Natural killer cell (primary cell): Measurements from ENCODE around the gene NXNL2. TPM values are rescaled to one million over a fixed set of nuclear protein-coding genes. Genes with fewer than 3 reads are reported as not detected.

Experiments
- ATAC-seq, 3 donors: fragments of 150-1000 bp in 2 of 3; fragments of 200-7000 bp in 1 of 3; cut with Tn5 transposase; 1 replicate in 1 of 3; 2 replicates in 2 of 3; pipeline ENCODE4 v1.10.0; 2021; ENCODE audit warnings: mild to moderate bottlenecking in 2 of 3, moderate library complexity in 2 of 3
- DNase-seq, 2 donors: peaks; one replicate each; pipeline versions ENCODE4 v3.0.0 to v3.0.0-alpha.2; 2013 to 2021; ENCODE audit warnings: mixed read lengths in 1 of 2
- H3K27ac ChIP-seq: one replicate; pipeline ENCODE4 v1.5.1; 2013; ENCODE audit warnings: mild to moderate bottlenecking, low read length
- H3K27me3 ChIP-seq: one replicate; pipeline ENCODE4 v1.6.1; 2013; ENCODE audit warnings: low read length; ENCODE audit not compliant: control insufficient read depth, insufficient read depth
- H3K36me3 ChIP-seq: one replicate; pipeline ENCODE4 v1.6.1; 2013; ENCODE audit warnings: low read length; ENCODE audit not compliant: control insufficient read depth, insufficient read depth
- H3K4me1 ChIP-seq: one replicate; pipeline ENCODE4 v1.6.1; 2013; ENCODE audit warnings: low read length; ENCODE audit not compliant: control insufficient read depth, insufficient read depth
- H3K4me3 ChIP-seq: one replicate; pipeline ENCODE4 v1.5.1; 2013; ENCODE audit warnings: low read length
- H3K9me3 ChIP-seq: one replicate; pipeline ENCODE4 v1.6.1; 2013; ENCODE audit warnings: low read length; ENCODE audit not compliant: control insufficient read depth, insufficient read depth
- H3K27ac Mint-ChIP-seq, 2 donors: one replicate each; pipeline ENCODE4 v1.8.0; 2022; ENCODE audit warnings: mild to moderate bottlenecking in 2 of 2, mixed read lengths in 2 of 2, moderate library complexity in 1 of 2
- H3K27me3 Mint-ChIP-seq, 2 donors: one replicate each; pipeline ENCODE4 v1.8.0; 2022; ENCODE audit warnings: low read depth in 2 of 2, mixed read lengths in 2 of 2
- H3K36me3 Mint-ChIP-seq: one replicate; pipeline ENCODE4 v1.8.0; 2022; ENCODE audit warnings: mixed read lengths
- H3K4me1 Mint-ChIP-seq, 2 donors: one replicate each; pipeline ENCODE4 v1.8.0; 2022; ENCODE audit warnings: mixed read lengths in 2 of 2
- H3K4me3 Mint-ChIP-seq: one replicate; pipeline ENCODE4 v1.8.0; 2022; ENCODE audit warnings: mild to moderate bottlenecking, moderate library complexity, mixed read lengths
- H3K9me3 Mint-ChIP-seq, 2 donors: one replicate each; pipeline ENCODE4 v1.8.0; 2022; ENCODE audit warnings: mixed read lengths in 2 of 2
- CTCF ChIP-seq: fragments of 200-600 bp; IDR thresholded peaks from one replicate; pipeline ENCODE4 v1.8.0; 2022; ENCODE audit warnings: antibody characterized with exemption
- WGBS: methylation state at CpG from one replicate; pipeline ENCODE4 v1.1.7; 2013; ENCODE audit warnings: missing lambda C conversion rate; ENCODE audit not compliant: insufficient coverage; 5-methylcytosine and 5-hydroxymethylcytosine counted together
- intact Hi-C: fragments of 100-400 bp; cut with micrococcal nuclease; formaldehyde crosslinking; loops from one replicate; pipeline ENCODE4 v1.14.2; 2022
- total RNA-seq, 4 donors: library from RNA; stranded (reverse); fragments of 120-200 nt in 1 of 4; gene quantifications; one replicate each; pipeline versions ENCODE4 v1.2.3 to v1.2.4, GENCODE V29; 2013 to 2022

The NXNL2 gene
- total RNA-seq, 3 donors from 2014 or later (not counting 1 experiment from before 2014, with no cell fraction given), result not detected

- no peak overlapping the region for H3K4me3 ChIP-seq
- ATAC-seq (no peak), DNase-seq (no peak)
- H3K9me3 ChIP-seq, result no peaks in the 10 kb centered on the region
- H3K27ac ChIP-seq, result no peak overlapping the region
- intact Hi-C loops, result loop anchor here (10.0 kb wide), 1 partner anchor 224 kb away; no protein-coding TSS in a partner anchor
- peaks cover 15% of the 10 kb centered on the region for H3K4me1 ChIP-seq
- WGBS, result 92% methylated on average over 6 of the region's 6 CpGs
- Mint-ChIP-seq H3K27me3 (peaks cover 16 to 45% of the 10 kb centered on the region in 2 donors), H3K4me3 (no peak overlapping the region), H3K36me3 (no peaks in the 10 kb centered on the region), H3K4me1 (peaks cover 0 to 10% of the 10 kb centered on the region in 2 donors), H3K9me3 (no peaks in the 10 kb centered on the region), H3K27ac (no peak overlapping the region)
- peaks cover 31% of the 10 kb centered on the region for H3K27me3 ChIP-seq
- H3K36me3 ChIP-seq, result no peaks in the 10 kb centered on the region
- no peak for TF ChIP-seq CTCF
Measured at GRCh38 chr9:88539246-88539645, 4.3 kb downstream of the NXNL2 start.

DNA sequence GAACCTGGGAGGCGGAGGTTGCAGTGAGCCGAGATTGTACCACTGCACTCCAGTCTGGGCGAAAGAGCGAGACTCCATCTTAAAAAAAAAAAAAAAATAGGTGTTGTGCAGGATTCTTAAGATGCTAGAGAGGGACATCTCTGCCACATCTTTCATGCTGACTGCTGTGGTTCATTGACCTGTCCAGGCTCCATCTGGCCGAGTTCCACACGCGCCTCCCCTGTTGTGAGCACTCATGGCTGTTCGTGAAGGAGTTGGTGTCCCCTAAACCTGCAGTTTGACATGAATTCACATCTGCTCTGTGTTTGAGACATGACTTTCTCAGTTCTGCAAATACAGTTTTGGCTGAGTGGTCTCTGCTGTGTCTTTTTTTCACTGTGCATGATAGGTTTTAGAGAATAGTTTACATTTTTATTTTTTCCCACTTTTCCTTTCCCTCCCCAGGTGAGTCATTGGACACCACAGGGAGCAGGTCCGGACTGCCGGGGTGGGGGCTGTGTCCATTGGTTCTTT is 5.3 kb downstream of the NXNL2 start:
- intact Hi-C loops, result no loop called here
- no peak overlapping the region for H3K4me3 Mint-ChIP-seq
- Histone ChIP-seq H3K36me3 (no peaks in the 10 kb centered on the region), H3K9me3 (no peaks in the 10 kb centered on the region), H3K27me3 (peaks cover 28% of the 10 kb centered on the region), H3K27ac (no peak overlapping the region), H3K4me3 (no peak overlapping the region), H3K4me1 (peaks cover 11% of the 10 kb centered on the region)
- no peaks in the 10 kb centered on the region for H3K36me3 Mint-ChIP-seq
- peaks cover 0 to 5% of the 10 kb centered on the region in 2 donors for H3K4me1 Mint-ChIP-seq
- no peaks in the 10 kb centered on the region for H3K9me3 Mint-ChIP-seq
- TF ChIP-seq CTCF, result no peak
- no peak for ATAC-seq
- peaks cover 16 to 45% of the 10 kb centered on the region in 2 donors for H3K27me3 Mint-ChIP-seq
- H3K27ac Mint-ChIP-seq, result no peak overlapping the region
- DNase-seq, result no peak
- WGBS, result 89% methylated on average over 9 of the region's 10 CpGs

- no peaks in the 10 kb centered on the region for H3K9me3 ChIP-seq
- ATAC-seq (no peak), DNase-seq (no peak)
- intact Hi-C loops, result no loop called here
- Mint-ChIP-seq H3K27me3 (peaks cover 11 to 25% of the 10 kb centered on the region in 2 donors), H3K4me3 (no peak overlapping the region), H3K27ac (no peak overlapping the region), H3K9me3 (no peaks in the 10 kb centered on the region), H3K4me1 (no peaks in the 10 kb centered on the region), H3K36me3 (no peaks in the 10 kb centered on the region)
- H3K27me3 ChIP-seq, result no peaks in the 10 kb centered on the region
- WGBS, result 80% methylated on average over 11 of the region's 11 CpGs
- no peaks in the 10 kb centered on the region for H3K36me3 ChIP-seq
- no peak overlapping the region for H3K4me3 ChIP-seq
- no peak overlapping the region for H3K27ac ChIP-seq
- no peaks in the 10 kb centered on the region for H3K4me1 ChIP-seq
- no peak for TF ChIP-seq CTCF
Measured at GRCh38 chr9:88544245-88544644, 9.3 kb downstream of the NXNL2 start.

GRCh38 chr9:88551546-88552137 is 16.7 kb downstream of the NXNL2 start:
- ATAC-seq (no peak), DNase-seq (no peak)
- WGBS, result no CpG with 5 or more reads among the region's 2 CpGs
- no peaks in the 10 kb centered on the region for H3K36me3 ChIP-seq
- H3K4me3 Mint-ChIP-seq, result no peak overlapping the region
- no peaks in the 10 kb centered on the region for H3K4me1 Mint-ChIP-seq
- H3K27ac ChIP-seq, result no peak overlapping the region
- H3K4me1 ChIP-seq, result no peaks in the 10 kb centered on the region
- no peaks in the 10 kb centered on the region for H3K9me3 ChIP-seq
- no peak overlapping the region for H3K4me3 ChIP-seq
- no peak overlapping the region for H3K27ac Mint-ChIP-seq
- no peak for TF ChIP-seq CTCF
- intact Hi-C loops, result no loop called here
- H3K9me3 Mint-ChIP-seq, result no peaks in the 10 kb centered on the region
- H3K36me3 Mint-ChIP-seq, result no peaks in the 10 kb centered on the region
- H3K27me3 ChIP-seq, result no peaks in the 10 kb centered on the region
- H3K27me3 Mint-ChIP-seq, result peaks cover 7% of the 10 kb centered on the region in 2 donors
